NT2/D1 (cell line): Measurements from ENCODE around the gene POLR2H.

Experiments
- SUZ12 ChIP-seq: IDR thresholded peaks from 2 replicates; pipeline ENCODE4 v1.6.1; 2011; ENCODE audit not compliant: insufficient read length, insufficient read depth; ENCODE audit errors: extremely low read depth
- YY1 ChIP-seq: IDR thresholded peaks from 2 replicates; pipeline ENCODE4 v1.6.1; 2011; ENCODE audit not compliant: insufficient read length, insufficient read depth
- ZNF274 ChIP-seq: IDR thresholded peaks from 2 replicates; pipeline ENCODE4 v1.6.1; 2011; ENCODE audit warnings: mild to moderate bottlenecking, low read depth, low read length

GRCh38 chr3:184321666-184322065 lies 39.8 kb upstream of the POLR2H start:
- TF ChIP-seq YY1 (no peak), ZNF274 (no peak), SUZ12 (no peak)
